A172 (cell line): ENCODE data around the gene TBXA2R. TPM values are rescaled to one million over a fixed set of nuclear protein-coding genes. Genes with fewer than 3 reads are reported as not detected.

ENCODE experiments used
- DNase-seq: peaks from one replicate; pipeline ENCODE4 v3.0.0-alpha.2; 2015; ENCODE audit warnings: low spot score
- total RNA-seq: library from RNA; depleted of rRNA; stranded (reverse); fragments of >200 nt; shearing (Covaris generic); gene quantifications from 2 replicates; pipeline ENCODE4 v1.2.3, GENCODE V29; 2014

The TBXA2R gene
- total RNA-seq, 1 experiment from 2014 or later: 7.4 TPM

GRCh38 chr19:3619631-3620012 is 12.9 kb upstream of the TBXA2R start:
- no peak for DNase-seq

- no peak for DNase-seq
Observed at GRCh38 chr19:3618811-3619630, 12.3 kb upstream of the TBXA2R start.

GRCh38 chr19:3618144-3618810 is 11.6 kb upstream of the TBXA2R start:
- DNase-seq: peak; percentile 35

- DNase-seq: no peak
Observed at GRCh38 chr19:3617463-3617862, 10.8 kb upstream of the TBXA2R start.

- DNase-seq: no peak
Observed at GRCh38 chr19:3615524-3616135, 9.0 kb upstream of the TBXA2R start.

GRCh38 chr19:3614858-3615505 is 8.3 kb upstream of the TBXA2R start:
- DNase-seq: no peak

GRCh38 chr19:3613818-3614661 is 7.4 kb upstream of the TBXA2R start:
- DNase-seq: no peak

- no peak for DNase-seq
Observed at GRCh38 chr19:3612901-3613741, 6.4 kb upstream of the TBXA2R start.

GRCh38 chr19:3612330-3612729 is 5.7 kb upstream of the TBXA2R start:
- no peak for DNase-seq

GRCh38 chr19:3611841-3612240 is 5.2 kb upstream of the TBXA2R start:
- no peak for DNase-seq

- no peak for DNase-seq
Observed at GRCh38 chr19:3610745-3611717, 4.4 kb upstream of the TBXA2R start.

- peak; percentile 29 for DNase-seq
Observed at GRCh38 chr19:3609779-3610719, 3.4 kb upstream of the TBXA2R start.

GRCh38 chr19:3608750-3609322 is 2.2 kb upstream of the TBXA2R start:
- peak; percentile 78 for DNase-seq

GRCh38 chr19:3608079-3608641 is 1.5 kb upstream of the TBXA2R start:
- DNase-seq: no peak

- peak; percentile 79 for DNase-seq
Observed at GRCh38 chr19:3607303-3608078, 816 bp upstream of the TBXA2R start.

GRCh38 chr19:3606174-3606689 is 443 bp downstream of the TBXA2R start:
- DNase-seq: peak; percentile 28
